Transverse colon (tissue), 3 donors: Measurements from ENCODE around the gene ZNF142.

Experiments used
- CTCF ChIP-seq, 5 experiments: fragments of 200-600 bp in 3 of 5; fragments of 450-650 bp in 2 of 5; sonication (generic) in 3 of 5; IDR thresholded peaks; 1 replicate in 2 of 5; 2 replicates in 3 of 5; pipeline ENCODE4 v1.5.1; 2016 to 2017; ENCODE audit warnings: antibody characterized with exemption in 5 of 5, inconsistent platforms in 3 of 5, mild to moderate bottlenecking in 2 of 5, moderate library complexity in 1 of 5
- POLR2A ChIP-seq: fragments of 450-650 bp; IDR thresholded peaks from one replicate; pipeline ENCODE4 v1.6.1; 2016; ENCODE audit warnings: antibody characterized with exemption, mild to moderate bottlenecking, moderate library complexity

- TF ChIP-seq CTCF (IDR thresholded peaks at IDR 0.05) (no peak), POLR2A (peak; percentile 84)
These were observed 12.5 kb upstream of the ZNF142 start, which contains the start of the genes RNF25 and STK36 for GRCh38 chr2:218671654-218672566.
